ENCODE measurements around the gene IL1RAPL2.
"Not testable (repeated sequence)": the region's sequence is repeated elsewhere in the genome, so short reads cannot be mapped to it uniquely, and the experiment has no call there.

IL1RAPL2 gene

DNA sequence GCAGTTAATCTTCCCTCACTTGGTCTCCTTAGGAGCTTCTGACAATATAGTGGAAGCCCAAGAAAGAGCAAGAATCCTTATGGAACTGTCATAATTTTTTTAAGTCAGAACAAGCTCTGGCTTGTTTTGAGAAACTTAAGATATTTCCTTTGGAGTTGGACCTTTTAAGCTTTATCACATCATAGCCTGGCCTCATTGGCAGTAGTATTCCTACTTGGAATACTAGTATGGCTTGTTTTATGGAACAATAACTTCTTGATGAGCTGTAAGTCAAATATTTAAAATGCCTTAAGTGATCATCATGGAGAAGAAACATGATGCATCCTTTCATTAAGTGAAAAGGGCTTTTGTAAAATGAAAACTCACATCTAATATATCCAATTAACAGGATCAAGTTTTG is 1178.3 kb downstream of the IL1RAPL2 start:
- DNase-seq = no peak

DNA sequence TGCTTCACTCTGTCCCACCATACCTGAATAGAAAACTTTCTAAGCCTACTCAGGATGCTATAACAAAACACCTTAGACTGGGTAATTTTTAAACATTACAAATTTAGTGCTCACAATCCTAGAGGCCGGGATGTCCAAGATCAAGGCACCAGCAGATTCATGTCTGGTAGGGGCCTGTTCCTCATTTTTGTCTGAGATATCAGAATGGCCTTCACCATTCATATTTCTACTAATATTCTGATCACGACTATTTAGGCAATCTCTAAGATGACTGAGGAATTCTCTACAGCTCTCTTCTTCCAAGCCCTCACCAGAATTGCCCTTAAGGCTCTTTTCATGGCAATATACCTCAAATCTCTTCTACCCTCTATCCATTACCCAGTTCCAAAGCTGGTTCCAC is 1178.9 kb downstream of the IL1RAPL2 start:
- no peak for DNase-seq

DNA sequence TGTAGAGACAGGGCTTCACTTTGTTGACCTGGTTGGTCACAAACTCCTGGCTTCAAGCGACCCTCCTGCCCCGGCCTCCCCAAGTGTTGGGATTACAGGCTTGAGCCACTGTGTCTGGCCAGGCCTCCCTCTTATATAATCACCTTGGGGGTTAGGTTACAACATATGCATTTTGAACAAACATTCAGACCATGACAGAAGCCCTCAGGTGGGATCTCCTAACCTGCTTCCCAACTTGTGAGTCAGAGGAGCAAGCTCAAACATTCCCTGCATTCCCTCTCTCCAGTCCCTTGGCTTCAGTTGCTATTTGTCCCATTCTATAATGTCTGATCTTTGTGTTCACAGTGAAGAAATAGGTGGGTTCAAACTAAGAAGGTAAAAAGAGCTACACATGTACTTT is 1179.9 kb downstream of the IL1RAPL2 start:
- no peak for DNase-seq

DNA sequence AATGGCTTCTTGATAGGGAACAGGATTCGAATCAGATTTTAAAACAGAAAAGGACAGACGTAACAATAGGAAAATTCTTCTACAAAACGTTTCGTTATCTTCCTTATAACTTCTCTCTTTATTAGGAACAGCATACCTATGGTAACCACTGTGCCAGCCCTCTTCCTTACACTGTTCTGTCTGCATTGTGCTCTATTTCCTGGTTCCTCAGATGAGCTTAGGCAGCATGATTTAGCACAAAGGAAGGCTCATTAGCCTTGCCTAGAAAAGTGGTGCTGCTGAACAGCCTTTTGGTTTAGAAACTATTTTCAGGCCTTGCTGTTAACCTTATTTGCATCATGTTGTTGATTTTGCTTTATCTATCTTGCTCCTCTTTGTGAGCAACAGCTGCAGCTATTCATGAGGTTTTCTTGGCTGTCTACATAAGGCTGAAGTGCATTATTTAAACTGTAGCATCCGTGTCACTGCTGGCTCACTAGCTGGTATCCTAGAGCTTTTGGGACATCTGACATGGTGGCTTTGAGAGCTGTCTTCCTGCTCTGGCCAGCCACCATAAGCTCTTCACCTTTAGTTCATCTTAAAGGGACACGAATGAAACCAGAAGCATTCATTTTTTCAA is 1186.4 kb downstream of the IL1RAPL2 start:
- no peak for DNase-seq

- no peak for DNase-seq
These were observed 1187.4 kb downstream of the IL1RAPL2 start for GRCh38 chrX:105753411-105753810.

- DNase-seq = no peak
These were observed 1188.4 kb downstream of the IL1RAPL2 start for GRCh38 chrX:105754286-105754964.

GRCh38 chrX:105755109-105755508 is 1189.1 kb downstream of the IL1RAPL2 start:
- no peak for DNase-seq

GRCh38 chrX:105758754-105759153 is 1192.8 kb downstream of the IL1RAPL2 start:
- DNase-seq = no peak

GRCh38 chrX:105759598-105759997 is 1193.6 kb downstream of the IL1RAPL2 start:
- no peak for DNase-seq

DNA sequence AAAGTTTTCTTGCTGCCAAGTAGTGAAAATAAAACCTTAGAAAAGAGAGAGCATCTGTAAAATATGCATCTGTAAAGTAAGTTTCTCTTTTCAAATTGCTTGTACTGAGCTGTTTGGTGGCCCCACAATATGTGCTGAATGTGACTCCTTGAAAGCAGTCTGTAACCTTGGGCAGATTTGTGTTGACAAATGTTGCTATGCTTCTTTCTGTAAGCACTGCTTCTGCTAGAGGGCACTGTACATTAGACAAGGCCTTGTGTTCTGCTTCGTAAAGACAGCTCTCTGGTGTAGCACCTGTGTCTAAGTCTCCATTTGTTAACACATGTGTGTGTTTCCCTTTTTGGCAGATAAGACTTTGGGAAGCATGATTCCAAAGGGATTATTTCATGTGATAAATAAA is 1199.7 kb downstream of the IL1RAPL2 start:
- no peak for DNase-seq

DNA sequence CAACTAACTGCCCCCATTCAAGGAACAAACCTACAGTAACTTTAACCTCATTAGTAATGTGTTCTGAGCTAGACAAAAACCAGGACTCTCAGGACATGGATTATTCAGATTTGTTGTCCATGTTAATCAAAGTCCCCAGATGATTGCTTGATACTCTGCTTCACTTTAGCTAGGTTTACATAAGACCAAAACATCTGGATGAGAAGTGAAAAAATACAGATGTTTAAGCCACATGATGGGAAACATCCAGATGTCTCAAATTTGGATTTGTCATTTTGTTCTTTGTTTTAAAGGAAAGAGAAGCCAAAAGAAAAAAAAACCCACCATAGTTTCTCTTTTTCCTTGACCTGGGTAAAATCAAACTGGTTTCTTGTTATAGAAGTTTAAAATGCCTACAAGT is 1207.8 kb downstream of the IL1RAPL2 start:
- DNase-seq = no peak

GRCh38 chrX:105775679-105776078 is 1209.7 kb downstream of the IL1RAPL2 start:
- no peak for DNase-seq

GRCh38 chrX:105781804-105782203 is 1215.8 kb downstream of the IL1RAPL2 start:
- no peak for DNase-seq

DNA sequence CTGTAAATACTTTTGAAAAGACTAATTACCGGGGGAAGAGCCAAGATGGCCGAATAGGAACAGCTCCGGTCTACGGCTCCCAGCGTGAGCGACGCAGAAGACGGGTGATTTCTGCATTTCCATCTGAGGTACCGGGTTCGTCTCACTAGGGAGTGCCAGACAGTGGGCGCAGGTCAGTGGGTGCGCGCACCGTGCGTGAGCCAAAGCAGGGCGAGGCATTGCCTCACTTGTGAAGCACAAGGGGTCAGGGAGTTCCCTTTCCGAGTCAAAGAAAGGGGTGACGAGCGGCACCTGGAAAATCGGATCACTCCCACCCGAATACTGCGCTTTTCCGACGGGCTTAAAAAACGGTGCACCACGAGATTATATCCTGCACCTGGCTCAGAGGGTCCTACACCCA is 1230.9 kb downstream of the IL1RAPL2 start:
- not testable (repeated sequence) for DNase-seq

DNA sequence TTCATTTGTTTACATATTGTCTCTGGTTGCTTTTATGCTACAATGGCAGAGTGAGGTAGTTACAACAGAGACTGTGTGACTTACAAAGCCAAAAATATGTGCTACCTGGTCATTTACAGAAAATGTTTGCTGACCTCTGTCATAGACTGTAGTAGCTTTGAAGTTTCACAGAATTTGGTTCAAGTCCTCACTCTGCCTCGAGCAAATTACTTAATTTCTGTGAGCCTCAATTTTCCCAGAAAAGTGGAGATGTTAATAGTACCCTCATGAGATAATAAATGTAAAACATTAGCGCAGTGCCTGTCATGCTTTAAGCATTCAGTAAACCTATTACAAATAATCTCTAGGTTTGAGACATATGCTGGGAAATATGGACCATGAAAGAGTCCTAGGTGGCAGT is 1237.9 kb downstream of the IL1RAPL2 start:
- DNase-seq = no peak

GRCh38 chrX:105805655-105806054 is 1239.7 kb downstream of the IL1RAPL2 start:
- not testable (repeated sequence) for DNase-seq

DNA sequence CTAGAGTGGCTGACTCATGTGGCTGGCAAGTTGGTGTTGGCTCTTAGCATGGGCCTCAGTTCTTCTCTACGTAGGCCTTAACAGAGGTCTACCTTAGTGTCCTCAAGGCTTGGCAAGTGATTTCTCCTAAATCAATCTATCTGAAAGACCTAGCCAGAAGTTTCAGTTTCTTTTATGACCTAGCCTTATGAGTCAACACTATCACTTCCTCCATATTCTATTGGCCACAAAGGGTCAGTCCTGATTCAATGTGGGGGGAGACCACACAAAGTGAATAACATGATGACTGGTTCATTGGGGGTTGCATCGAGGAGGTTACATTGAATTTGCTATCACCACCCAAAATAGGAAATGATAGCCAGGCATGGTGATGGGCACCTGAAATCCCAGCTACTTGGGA is 1250.5 kb downstream of the IL1RAPL2 start:
- DNase-seq = no peak

Data from CD4-positive, alpha-beta T cell treated with Interleukin-4 for 4 hours (primary cell).